ENCODE results near the gene ZNF70. TPM values are rescaled to one million over a fixed set of nuclear protein-coding genes. Genes with fewer than 3 reads are reported as not detected.

ZNF70 gene
- total and polyA plus RNA-seq, 8 donors = 0.77 to 4.3 (median 2.4) TPM

DNA sequence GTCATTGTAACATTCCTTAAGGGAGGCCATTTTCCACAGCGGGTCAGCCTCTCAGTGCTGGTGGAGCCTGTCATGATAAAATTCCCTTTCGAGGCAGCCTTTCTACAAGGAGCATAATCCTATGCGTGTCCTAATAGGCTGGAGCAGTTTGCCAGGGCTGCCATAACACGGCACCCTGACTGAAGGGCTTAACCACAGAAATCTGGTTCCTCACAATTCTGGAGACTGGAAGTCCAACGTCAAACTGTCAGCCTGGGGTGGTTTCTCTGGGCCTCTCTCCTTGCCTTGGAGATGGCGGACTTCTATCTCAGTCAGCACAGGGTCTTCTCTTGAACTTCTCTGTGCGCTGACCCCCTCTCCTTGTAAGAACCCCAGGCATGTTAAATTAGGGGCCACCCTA, 61.5 kb downstream of the ZNF70 start:
- WGBS, 2 donors = 93% methylated on average over 7 of the region's 7 CpGs
- TF ChIP-seq, protein P1, sequence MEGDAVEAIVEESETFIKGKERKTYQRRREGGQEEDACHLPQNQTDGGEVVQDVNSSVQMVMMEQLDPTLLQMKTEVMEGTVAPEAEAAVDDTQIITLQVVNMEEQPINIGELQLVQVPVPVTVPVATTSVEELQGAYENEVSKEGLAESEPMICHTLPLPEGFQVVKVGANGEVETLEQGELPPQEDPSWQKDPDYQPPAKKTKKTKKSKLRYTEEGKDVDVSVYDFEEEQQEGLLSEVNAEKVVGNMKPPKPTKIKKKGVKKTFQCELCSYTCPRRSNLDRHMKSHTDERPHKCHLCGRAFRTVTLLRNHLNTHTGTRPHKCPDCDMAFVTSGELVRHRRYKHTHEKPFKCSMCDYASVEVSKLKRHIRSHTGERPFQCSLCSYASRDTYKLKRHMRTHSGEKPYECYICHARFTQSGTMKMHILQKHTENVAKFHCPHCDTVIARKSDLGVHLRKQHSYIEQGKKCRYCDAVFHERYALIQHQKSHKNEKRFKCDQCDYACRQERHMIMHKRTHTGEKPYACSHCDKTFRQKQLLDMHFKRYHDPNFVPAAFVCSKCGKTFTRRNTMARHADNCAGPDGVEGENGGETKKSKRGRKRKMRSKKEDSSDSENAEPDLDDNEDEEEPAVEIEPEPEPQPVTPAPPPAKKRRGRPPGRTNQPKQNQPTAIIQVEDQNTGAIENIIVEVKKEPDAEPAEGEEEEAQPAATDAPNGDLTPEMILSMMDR (IDR thresholded peaks at IDR 0.05) = no peak
- peaks cover 0 to 11% (median 2%) of the 10 kb centered on the region in 3 donors for H3K36me3 ChIP-seq
- no peak for ATAC-seq
- H3K27me3 ChIP-seq = no peaks in the 10 kb centered on the region
- no peaks in the 10 kb centered on the region for H3K4me1 ChIP-seq
- no peak overlapping the region for H3K4me3 ChIP-seq
- DNase-seq = peak in 1 of 6 donors; percentile 25
- no peak for FAIRE-seq
- H3K9me3 ChIP-seq = no peaks in the 10 kb centered on the region
- H3K27ac ChIP-seq = no peak overlapping the region
- intact Hi-C loops (cut with DNase I) = no loop called here

Other genes with a start within 250 kb of the ZNF70 start
- not detected for gene IGLL1, start 170.8 kb downstream of the ZNF70 start, total RNA-seq
- under 1 TPM in 1 of 2 donors, not detected in 1; 0.26 TPM for gene IGLL1, start 170.8 kb downstream of the ZNF70 start, polyA plus RNA-seq
- gene DRICH1, start 118.8 kb downstream of the ZNF70 start, total RNA-seq = 1 to 10 TPM in 1 of 6 donors, under 1 TPM in 4, not detected in 1; 0.18 to 1.2 (median 0.58) TPM
- gene DRICH1, start 118.8 kb downstream of the ZNF70 start, polyA plus RNA-seq = 1 to 10 TPM; 2.5 to 3.2 TPM
- under 1 TPM in 2 of 6 donors, not detected in 4; 0.50 to 0.95 TPM for gene RGL4, start 60.1 kb downstream of the ZNF70 start, total RNA-seq
- gene RGL4, start 60.1 kb downstream of the ZNF70 start, polyA plus RNA-seq = under 1 TPM; 0.42 to 0.72 TPM
- under 1 TPM in 1 of 6 donors, not detected in 5; 0.78 TPM for gene VPREB3, start 3.3 kb upstream of the ZNF70 start, total RNA-seq
- gene VPREB3, start 3.3 kb upstream of the ZNF70 start, polyA plus RNA-seq = under 1 TPM in 1 of 2 donors, not detected in 1; 0.80 TPM
- gene C22orf15, start 11.9 kb upstream of the ZNF70 start, total RNA-seq = not detected
- gene C22orf15, start 11.9 kb upstream of the ZNF70 start, polyA plus RNA-seq = not detected
- gene CHCHD10, start 16.9 kb upstream of the ZNF70 start, total RNA-seq = 10 to 100 TPM; 30.6 to 75.5 (median 50.6) TPM
- 100 to 1,000 TPM in 1 of 2 donors, 10 to 100 TPM in 1; 81.2 to 134 TPM for gene CHCHD10, start 16.9 kb upstream of the ZNF70 start, polyA plus RNA-seq
- 10 to 100 TPM in 1 of 6 donors, 1 to 10 TPM in 1, under 1 TPM in 4; 0.43 to 17.6 (median 0.60) TPM for gene MMP11, start 21.7 kb upstream of the ZNF70 start, total RNA-seq
- gene MMP11, start 21.7 kb upstream of the ZNF70 start, polyA plus RNA-seq = 1 to 10 TPM in 1 of 2 donors, under 1 TPM in 1; 0.87 to 1.3 TPM
- 10 to 100 TPM; 25.2 to 36.8 (median 30.4) TPM for gene SMARCB1, start 35.9 kb upstream of the ZNF70 start, total RNA-seq
- 10 to 100 TPM; 28.2 to 37.1 TPM for gene SMARCB1, start 35.9 kb upstream of the ZNF70 start, polyA plus RNA-seq
- 10 to 100 TPM; 13.0 to 26.5 (median 19.1) TPM for gene DERL3, start 87.9 kb upstream of the ZNF70 start, total RNA-seq
- 10 to 100 TPM; 19.7 to 26.3 TPM for gene DERL3, start 87.9 kb upstream of the ZNF70 start, polyA plus RNA-seq
- 10 to 100 TPM; 10.3 to 20.2 (median 14.7) TPM for gene SLC2A11, start 106.8 kb upstream of the ZNF70 start, total RNA-seq
- 10 to 100 TPM; 19.2 to 21.9 TPM for gene SLC2A11, start 106.8 kb upstream of the ZNF70 start, polyA plus RNA-seq
- gene MIF, start 143.3 kb upstream of the ZNF70 start, total RNA-seq = 100 to 1,000 TPM; 128 to 269 (median 192) TPM
- gene MIF, start 143.3 kb upstream of the ZNF70 start, polyA plus RNA-seq = 100 to 1,000 TPM; 353 to 476 TPM
- 10 to 100 TPM in 2 of 6 donors, 1 to 10 TPM in 4; 4.4 to 12.4 (median 9.7) TPM for gene GSTT2B, start 210.1 kb upstream of the ZNF70 start, total RNA-seq
- gene GSTT2B, start 210.1 kb upstream of the ZNF70 start, polyA plus RNA-seq = 10 to 100 TPM; 16.8 to 59.8 TPM
- 1 to 10 TPM in 5 of 6 donors, under 1 TPM in 1; 0.79 to 4.1 (median 1.7) TPM for gene DDTL, start 215.8 kb upstream of the ZNF70 start, total RNA-seq
- gene DDTL, start 215.8 kb upstream of the ZNF70 start, polyA plus RNA-seq = 1 to 10 TPM; 1.4 to 2.8 TPM
- gene DDT, start 223.3 kb upstream of the ZNF70 start, total RNA-seq = 100 to 1,000 TPM in 3 of 6 donors, 10 to 100 TPM in 3; 77.5 to 188 (median 108) TPM
- 100 to 1,000 TPM; 125 to 204 TPM for gene DDT, start 223.3 kb upstream of the ZNF70 start, polyA plus RNA-seq
- 1 to 10 TPM in 2 of 6 donors, under 1 TPM in 1, not detected in 3; 0.79 to 1.5 (median 1.2) TPM for gene GSTT2, start 229.0 kb upstream of the ZNF70 start, total RNA-seq
- 1 to 10 TPM in 1 of 2 donors, under 1 TPM in 1; 0.54 to 1.0 TPM for gene GSTT2, start 229.0 kb upstream of the ZNF70 start, polyA plus RNA-seq